A204.1 (cell line): Measurements from ENCODE around the gene STK11.

Experiments
- FAIRE-seq: peaks from 2 replicates; lab custom pipeline; 2012; peaks lifted over from hg19 to GRCh38; lab: Jason Lieb, UNC

STK11 gene

GRCh38 chr19:1274852-1275259 lies 69.3 kb downstream of the STK11 start:
- no peak for FAIRE-seq

- no peak for FAIRE-seq
These were observed 69.8 kb downstream of the STK11 start, which contains the start of gene FAM174C for GRCh38 chr19:1275260-1275975. TSS of gene FAM174C (plus strand) at chr19:1275530. CDS start at chr19:1275550, 20 bp downstream.

GRCh38 chr19:1275976-1276627 lies 70.5 kb downstream of the STK11 start:
- FAIRE-seq: no peak

- FAIRE-seq: no peak
These were observed 71.0 kb downstream of the STK11 start for GRCh38 chr19:1276628-1277022.

- no peak for FAIRE-seq
These were observed 71.5 kb downstream of the STK11 start for GRCh38 chr19:1277061-1277460.
